Eye (tissue), 1 donor: ENCODE measurements around the gene ZFAND4.
"Not testable (repeated sequence)": the region's sequence is repeated elsewhere in the genome, so short reads cannot be mapped to it uniquely, and the experiment has no call there.

Source experiments
- DNase-seq: peaks from one replicate; pipeline ENCODE4 v3.0.0-alpha.2; 2015

The ZFAND4 gene

GRCh38 chr10:45586028-45586824, 86.3 kb downstream of the ZFAND4 start:
- no peak for DNase-seq

GRCh38 chr10:45585131-45585530, 87.4 kb downstream of the ZFAND4 start:
- no peak for DNase-seq

- no peak for DNase-seq
Observed at GRCh38 chr10:45582386-45582781, 90.2 kb downstream of the ZFAND4 start.

GRCh38 chr10:45581582-45582385, 90.8 kb downstream of the ZFAND4 start:
- no peak for DNase-seq

GRCh38 chr10:45581216-45581549, 91.4 kb downstream of the ZFAND4 start:
- no peak for DNase-seq

- DNase-seq, result no peak
Observed at GRCh38 chr10:45580371-45581215, 92.0 kb downstream of the ZFAND4 start.

- no peak for DNase-seq
Observed at GRCh38 chr10:45578384-45578971, 94.1 kb downstream of the ZFAND4 start.

- DNase-seq, result no peak
Observed at GRCh38 chr10:45575966-45576597, 96.5 kb downstream of the ZFAND4 start.

GRCh38 chr10:45575032-45575761, 97.4 kb downstream of the ZFAND4 start:
- DNase-seq, result not testable (repeated sequence)

GRCh38 chr10:45569471-45569870, 103.1 kb downstream of the ZFAND4 start:
- no peak for DNase-seq

GRCh38 chr10:45566415-45566814, 106.2 kb downstream of the ZFAND4 start:
- DNase-seq, result no peak
